Stimulated activated CD4-positive, alpha-beta T cell treated with anti-CD3 and anti-CD28 coated beads, Interleukin-1b, Interleukin-23, amount 100 ng/mL, for 48 hours (primary cell): ENCODE results near the gene TTC13.
"Not testable (repeated sequence)": the region's sequence is repeated elsewhere in the genome, so short reads cannot be mapped to it uniquely, and the experiment has no call there.

Experiments
- DNase-seq: peaks from one replicate; pipeline ENCODE4 v3.0.0-alpha.2; 2020

TTC13 gene

GRCh38 chr1:230978491-230979388 lies at the start of gene TTC13, which contains the start of gene ARV1:
TTC13 (minus strand) TSS chr1:230978861; CDS start chr1:230978830, 31 bp downstream.
ARV1 (plus strand) TSS chr1:230979094; CDS start chr1:230979106, 12 bp downstream.
- peak; percentile 99 for DNase-seq

GRCh38 chr1:231027971-231028370 lies 49.3 kb upstream of the TTC13 start:
- DNase-seq = no peak

GRCh38 chr1:231027136-231027925 lies 48.7 kb upstream of the TTC13 start:
- DNase-seq = no peak

- no peak for DNase-seq
Measured at GRCh38 chr1:231026576-231026975, 47.9 kb upstream of the TTC13 start.

- DNase-seq = no peak
Measured at GRCh38 chr1:231023150-231023549, 44.5 kb upstream of the TTC13 start.

- DNase-seq = not testable (repeated sequence)
Measured at GRCh38 chr1:231022543-231022942, 43.9 kb upstream of the TTC13 start.

- no peak for DNase-seq
Measured at GRCh38 chr1:231021540-231022031, 42.9 kb upstream of the TTC13 start.

- no peak for DNase-seq
Measured at GRCh38 chr1:231020816-231021215, 42.2 kb upstream of the TTC13 start.

GRCh38 chr1:231020139-231020601 lies 41.5 kb upstream of the TTC13 start:
- no peak for DNase-seq

- DNase-seq = no peak
Measured at GRCh38 chr1:231019711-231020110, 41.0 kb upstream of the TTC13 start.

- no peak for DNase-seq
Measured at GRCh38 chr1:231016966-231017365, 38.3 kb upstream of the TTC13 start.

- DNase-seq = no peak
Measured at GRCh38 chr1:231016234-231016633, 37.6 kb upstream of the TTC13 start.

- no peak for DNase-seq
Measured at GRCh38 chr1:231013391-231014015, 34.8 kb upstream of the TTC13 start.

GRCh38 chr1:231011963-231012362 lies 33.3 kb upstream of the TTC13 start:
- DNase-seq = no peak

GRCh38 chr1:231011360-231011759 lies 32.7 kb upstream of the TTC13 start:
- no peak for DNase-seq

GRCh38 chr1:231007535-231007934 lies 28.9 kb upstream of the TTC13 start:
- DNase-seq = not testable (repeated sequence)

- no peak for DNase-seq
Measured at GRCh38 chr1:231001892-231002291, 23.2 kb upstream of the TTC13 start.

- DNase-seq = no peak
Measured at GRCh38 chr1:231000639-231001038, 22.0 kb upstream of the TTC13 start.

GRCh38 chr1:231000201-231000600 lies 21.5 kb upstream of the TTC13 start:
- no peak for DNase-seq

- no peak for DNase-seq
Measured at GRCh38 chr1:230994860-230995259, 16.2 kb upstream of the TTC13 start.

GRCh38 chr1:230992100-230992774 lies 13.6 kb upstream of the TTC13 start:
- DNase-seq = no peak

- no peak for DNase-seq
Measured at GRCh38 chr1:230987448-230987847, 8.8 kb upstream of the TTC13 start.
